Activated naive CD8-positive, alpha-beta T cell treated with anti-CD3 and anti-CD28 coated beads for 36 hours (primary cell): ENCODE data around the gene CKAP5. TPM values are rescaled to one million over a fixed set of nuclear protein-coding genes. Genes with fewer than 3 reads are reported as not detected.

Experiments
- DNase-seq: peaks from one replicate; pipeline ENCODE4 v3.0.0; 2021
- H3K27ac Mint-ChIP-seq: one replicate; pipeline ENCODE4 v1.8.0; 2022; ENCODE audit warnings: mild to moderate bottlenecking, moderate library complexity, mixed read lengths
- H3K27me3 Mint-ChIP-seq: one replicate; pipeline ENCODE4 v1.8.0; 2022; ENCODE audit warnings: mild to moderate bottlenecking, mixed read lengths
- H3K36me3 Mint-ChIP-seq: one replicate; pipeline ENCODE4 v1.8.0; 2021; ENCODE audit warnings: mild to moderate bottlenecking, mixed read lengths
- H3K4me1 Mint-ChIP-seq: one replicate; pipeline ENCODE4 v1.8.0; 2021; ENCODE audit warnings: mixed read lengths
- H3K4me3 Mint-ChIP-seq: one replicate; pipeline ENCODE4 v1.8.0; 2022; ENCODE audit warnings: mild to moderate bottlenecking, moderate library complexity, mixed read lengths
- H3K9me3 Mint-ChIP-seq: one replicate; pipeline ENCODE4 v1.8.0; 2022; ENCODE audit warnings: mixed read lengths
- total RNA-seq, 2 experiments: library from RNA; stranded (reverse); gene quantifications; one replicate each; pipeline ENCODE4 v1.2.3, GENCODE V29; 2021

Gene CKAP5
- total RNA-seq, 2 experiments from 2014 or later, result 139 to 144 TPM

GRCh38 chr11:46868912-46869311 lies 22.8 kb upstream of the CKAP5 start:
- Mint-ChIP-seq H3K27ac (no peak overlapping the region), H3K4me1 (no peaks in the 10 kb centered on the region), H3K4me3 (no peak overlapping the region), H3K27me3 (no peaks in the 10 kb centered on the region), H3K9me3 (no peaks in the 10 kb centered on the region), H3K36me3 (no peaks in the 10 kb centered on the region)
- no peak for DNase-seq

GRCh38 chr11:46865340-46865739 lies 19.3 kb upstream of the CKAP5 start:
- Mint-ChIP-seq H3K27ac (no peak overlapping the region), H3K36me3 (no peaks in the 10 kb centered on the region), H3K4me3 (no peak overlapping the region), H3K4me1 (no peaks in the 10 kb centered on the region), H3K27me3 (no peaks in the 10 kb centered on the region), H3K9me3 (no peaks in the 10 kb centered on the region)
- DNase-seq, result no peak

- Mint-ChIP-seq H3K9me3 (no peaks in the 10 kb centered on the region), H3K36me3 (no peaks in the 10 kb centered on the region), H3K27me3 (no peaks in the 10 kb centered on the region), H3K4me1 (no peaks in the 10 kb centered on the region), H3K4me3 (no peak overlapping the region), H3K27ac (no peak overlapping the region)
- DNase-seq, result no peak
Observed at GRCh38 chr11:46860218-46860617, 14.1 kb upstream of the CKAP5 start.

- Mint-ChIP-seq H3K4me1 (no peaks in the 10 kb centered on the region), H3K27me3 (no peaks in the 10 kb centered on the region)
Observed at GRCh38 chr11:46858920-46859546, 13.0 kb upstream of the CKAP5 start.

GRCh38 chr11:46857666-46858065 lies 11.6 kb upstream of the CKAP5 start:
- H3K27me3 Mint-ChIP-seq, result no peaks in the 10 kb centered on the region
- no peak overlapping the region for H3K4me3 Mint-ChIP-seq
- no peaks in the 10 kb centered on the region for H3K9me3 Mint-ChIP-seq
- DNase-seq, result no peak
- no peaks in the 10 kb centered on the region for H3K36me3 Mint-ChIP-seq
- H3K4me1 Mint-ChIP-seq, result no peaks in the 10 kb centered on the region
- H3K27ac Mint-ChIP-seq, result no peak overlapping the region

More at GRCh38 chr11:46858920-46859546, 13.0 kb upstream of the CKAP5 start:
- DNase-seq, result no peak
- H3K4me3 Mint-ChIP-seq, result no peak overlapping the region
- no peak overlapping the region for H3K27ac Mint-ChIP-seq
- no peaks in the 10 kb centered on the region for H3K9me3 Mint-ChIP-seq
- no peaks in the 10 kb centered on the region for H3K36me3 Mint-ChIP-seq

- DNase-seq, result no peak
- H3K9me3 Mint-ChIP-seq, result no peaks in the 10 kb centered on the region
- no peak overlapping the region for H3K4me3 Mint-ChIP-seq
- no peak overlapping the region for H3K27ac Mint-ChIP-seq
- H3K36me3 Mint-ChIP-seq, result no peaks in the 10 kb centered on the region
- H3K4me1 Mint-ChIP-seq, result no peaks in the 10 kb centered on the region
- H3K27me3 Mint-ChIP-seq, result no peaks in the 10 kb centered on the region
Observed at GRCh38 chr11:46856605-46857343, 10.7 kb upstream of the CKAP5 start.

GRCh38 chr11:46855863-46856262 lies 9.8 kb upstream of the CKAP5 start:
- Mint-ChIP-seq H3K4me3 (no peak overlapping the region), H3K27me3 (no peaks in the 10 kb centered on the region), H3K4me1 (no peaks in the 10 kb centered on the region), H3K27ac (no peak overlapping the region), H3K9me3 (no peaks in the 10 kb centered on the region), H3K36me3 (no peaks in the 10 kb centered on the region)
- DNase-seq, result no peak

- Mint-ChIP-seq H3K27ac (no peak overlapping the region), H3K27me3 (no peaks in the 10 kb centered on the region), H3K4me3 (no peak overlapping the region), H3K36me3 (no peaks in the 10 kb centered on the region), H3K4me1 (no peaks in the 10 kb centered on the region), H3K9me3 (no peaks in the 10 kb centered on the region)
- DNase-seq, result no peak
Observed at GRCh38 chr11:46855167-46855566, 9.1 kb upstream of the CKAP5 start.

GRCh38 chr11:46850829-46851380 lies 4.8 kb upstream of the CKAP5 start:
- no peaks in the 10 kb centered on the region for H3K9me3 Mint-ChIP-seq
- no peaks in the 10 kb centered on the region for H3K36me3 Mint-ChIP-seq
- H3K4me3 Mint-ChIP-seq, result no peak overlapping the region
- no peak for DNase-seq
- no peak overlapping the region for H3K27ac Mint-ChIP-seq
- H3K27me3 Mint-ChIP-seq, result peaks cover 3% of the 10 kb centered on the region
- peaks cover 3% of the 10 kb centered on the region for H3K4me1 Mint-ChIP-seq

GRCh38 chr11:46849631-46850030 lies 3.6 kb upstream of the CKAP5 start:
- Mint-ChIP-seq H3K36me3 (no peaks in the 10 kb centered on the region), H3K9me3 (no peaks in the 10 kb centered on the region), H3K4me3 (no peak overlapping the region), H3K27me3 (peaks cover 3% of the 10 kb centered on the region), H3K27ac (no peak overlapping the region), H3K4me1 (peaks cover 4% of the 10 kb centered on the region)
- no peak for DNase-seq

GRCh38 chr11:46846510-46846830 lies 390 bp upstream of the CKAP5 start:
- no peaks in the 10 kb centered on the region for H3K9me3 Mint-ChIP-seq
- peaks cover 3% of the 10 kb centered on the region for H3K27me3 Mint-ChIP-seq
- peak overlapping the region; percentile 93 for H3K4me3 Mint-ChIP-seq
- H3K4me1 Mint-ChIP-seq, result peaks cover 23% of the 10 kb centered on the region
- peak overlapping the region; percentile 94 for H3K27ac Mint-ChIP-seq
- no peak for DNase-seq
- H3K36me3 Mint-ChIP-seq, result peaks cover 14% of the 10 kb centered on the region

GRCh38 chr11:46845440-46845739 lies 690 bp downstream of the CKAP5 start:
- peaks cover 3% of the 10 kb centered on the region for H3K27me3 Mint-ChIP-seq
- peaks cover 25% of the 10 kb centered on the region for H3K4me1 Mint-ChIP-seq
- no peaks in the 10 kb centered on the region for H3K9me3 Mint-ChIP-seq
- H3K4me3 Mint-ChIP-seq, result peak overlapping the region; percentile 87
- H3K27ac Mint-ChIP-seq, result peak overlapping the region; percentile 54
- peaks cover 14% of the 10 kb centered on the region for H3K36me3 Mint-ChIP-seq
- no peak for DNase-seq

- no peak for DNase-seq
- peaks cover 39% of the 10 kb centered on the region for H3K4me1 Mint-ChIP-seq
- H3K27me3 Mint-ChIP-seq, result no peaks in the 10 kb centered on the region
- H3K36me3 Mint-ChIP-seq, result peaks cover 21% of the 10 kb centered on the region
- no peaks in the 10 kb centered on the region for H3K9me3 Mint-ChIP-seq
- no peak overlapping the region for H3K27ac Mint-ChIP-seq
- no peak overlapping the region for H3K4me3 Mint-ChIP-seq
Observed at GRCh38 chr11:46840116-46840515, 6.0 kb downstream of the CKAP5 start.

GRCh38 chr11:46838501-46838900 lies 7.6 kb downstream of the CKAP5 start:
- H3K4me3 Mint-ChIP-seq, result no peak overlapping the region
- peaks cover 29% of the 10 kb centered on the region for H3K4me1 Mint-ChIP-seq
- H3K27ac Mint-ChIP-seq, result no peak overlapping the region
- H3K27me3 Mint-ChIP-seq, result no peaks in the 10 kb centered on the region
- H3K9me3 Mint-ChIP-seq, result no peaks in the 10 kb centered on the region
- peaks cover 18% of the 10 kb centered on the region for H3K36me3 Mint-ChIP-seq
- no peak for DNase-seq

- Mint-ChIP-seq H3K27me3 (no peaks in the 10 kb centered on the region), H3K9me3 (no peaks in the 10 kb centered on the region), H3K27ac (no peak overlapping the region), H3K4me3 (no peak overlapping the region), H3K4me1 (peaks cover 30% of the 10 kb centered on the region), H3K36me3 (peaks cover 14% of the 10 kb centered on the region)
- DNase-seq, result no peak
Observed at GRCh38 chr11:46837860-46838259, 8.2 kb downstream of the CKAP5 start.

GRCh38 chr11:46836870-46837269 lies 9.2 kb downstream of the CKAP5 start:
- no peaks in the 10 kb centered on the region for H3K9me3 Mint-ChIP-seq

More at GRCh38 chr11:46836870-46837269, 9.2 kb downstream of the CKAP5 start:
- no peak for DNase-seq
- Mint-ChIP-seq H3K36me3 (peaks cover 8% of the 10 kb centered on the region), H3K27me3 (no peaks in the 10 kb centered on the region), H3K4me3 (no peak overlapping the region), H3K27ac (no peak overlapping the region), H3K4me1 (peaks cover 24% of the 10 kb centered on the region)
